GM12801 (cell line): ENCODE measurements around the gene HNRNPD.

Experiments used
- TF ChIP-seq, protein P1 (sequence below): IDR thresholded peaks from one replicate; pipeline ENCODE4 v1.5.1; 2011; ENCODE audit warnings: control low read depth; ENCODE audit not compliant: insufficient read length; ENCODE audit errors: extremely low read depth

HNRNPD gene

DNA sequence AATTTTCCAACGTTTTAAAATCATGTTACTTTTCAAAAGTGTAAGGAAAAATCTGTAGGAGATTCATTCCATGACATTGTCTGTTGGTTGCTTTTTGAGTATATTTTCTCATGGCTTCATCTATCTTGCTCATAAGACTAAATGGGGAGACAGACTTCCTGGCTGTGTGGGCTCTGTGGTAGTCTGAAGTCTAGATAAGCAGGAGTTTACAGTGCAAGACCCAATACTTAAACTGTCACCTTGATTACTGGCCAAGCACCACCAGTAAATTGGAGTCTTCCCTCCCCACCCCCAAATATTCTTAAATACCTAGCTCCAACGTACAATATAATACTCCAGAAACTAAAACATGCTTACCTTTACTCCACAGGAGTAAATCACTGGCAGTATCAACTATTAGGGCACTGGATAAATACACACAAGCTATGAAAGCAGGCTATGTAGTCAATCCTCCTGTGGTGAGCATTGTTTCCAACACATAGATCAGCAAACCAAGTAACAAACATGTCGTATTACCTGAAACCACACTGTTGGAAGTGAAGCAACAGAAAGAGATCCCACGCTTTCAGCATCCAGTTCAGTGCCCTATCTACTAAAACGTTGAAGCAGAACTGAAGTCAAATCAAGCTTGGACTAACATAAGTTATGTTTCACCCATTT lies 6.2 kb downstream of the HNRNPD start:
- TF ChIP-seq, protein P1, sequence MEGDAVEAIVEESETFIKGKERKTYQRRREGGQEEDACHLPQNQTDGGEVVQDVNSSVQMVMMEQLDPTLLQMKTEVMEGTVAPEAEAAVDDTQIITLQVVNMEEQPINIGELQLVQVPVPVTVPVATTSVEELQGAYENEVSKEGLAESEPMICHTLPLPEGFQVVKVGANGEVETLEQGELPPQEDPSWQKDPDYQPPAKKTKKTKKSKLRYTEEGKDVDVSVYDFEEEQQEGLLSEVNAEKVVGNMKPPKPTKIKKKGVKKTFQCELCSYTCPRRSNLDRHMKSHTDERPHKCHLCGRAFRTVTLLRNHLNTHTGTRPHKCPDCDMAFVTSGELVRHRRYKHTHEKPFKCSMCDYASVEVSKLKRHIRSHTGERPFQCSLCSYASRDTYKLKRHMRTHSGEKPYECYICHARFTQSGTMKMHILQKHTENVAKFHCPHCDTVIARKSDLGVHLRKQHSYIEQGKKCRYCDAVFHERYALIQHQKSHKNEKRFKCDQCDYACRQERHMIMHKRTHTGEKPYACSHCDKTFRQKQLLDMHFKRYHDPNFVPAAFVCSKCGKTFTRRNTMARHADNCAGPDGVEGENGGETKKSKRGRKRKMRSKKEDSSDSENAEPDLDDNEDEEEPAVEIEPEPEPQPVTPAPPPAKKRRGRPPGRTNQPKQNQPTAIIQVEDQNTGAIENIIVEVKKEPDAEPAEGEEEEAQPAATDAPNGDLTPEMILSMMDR: no peak

DNA sequence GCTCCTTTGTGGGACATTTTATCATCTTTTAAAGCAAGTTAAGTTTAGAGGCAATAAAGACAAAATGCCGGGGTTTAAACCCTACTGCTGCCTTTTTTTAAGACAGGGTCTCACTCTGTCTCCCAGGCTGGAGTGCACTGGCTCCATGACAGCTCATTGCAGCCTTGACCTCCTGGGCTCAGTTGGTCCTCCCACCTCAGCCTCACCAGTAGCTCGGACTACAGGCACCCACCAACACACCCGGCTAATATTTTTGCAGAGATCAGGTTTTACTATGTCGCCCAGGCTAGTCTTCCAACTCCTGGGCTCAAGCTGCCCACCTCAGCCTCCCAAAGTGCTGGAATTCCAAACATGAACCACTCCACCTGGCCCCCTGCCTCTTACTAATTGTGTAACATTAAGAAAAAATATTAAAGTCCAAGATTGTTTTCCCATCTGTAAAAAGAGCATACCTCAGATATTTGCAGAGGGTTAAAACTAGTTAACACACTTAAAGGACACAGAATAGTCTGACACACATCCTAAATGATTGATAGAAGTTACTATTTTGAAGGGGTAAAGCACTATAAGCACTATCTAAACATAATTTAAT lies 9.8 kb downstream of the HNRNPD start:
- TF ChIP-seq, protein P1: no peak

DNA sequence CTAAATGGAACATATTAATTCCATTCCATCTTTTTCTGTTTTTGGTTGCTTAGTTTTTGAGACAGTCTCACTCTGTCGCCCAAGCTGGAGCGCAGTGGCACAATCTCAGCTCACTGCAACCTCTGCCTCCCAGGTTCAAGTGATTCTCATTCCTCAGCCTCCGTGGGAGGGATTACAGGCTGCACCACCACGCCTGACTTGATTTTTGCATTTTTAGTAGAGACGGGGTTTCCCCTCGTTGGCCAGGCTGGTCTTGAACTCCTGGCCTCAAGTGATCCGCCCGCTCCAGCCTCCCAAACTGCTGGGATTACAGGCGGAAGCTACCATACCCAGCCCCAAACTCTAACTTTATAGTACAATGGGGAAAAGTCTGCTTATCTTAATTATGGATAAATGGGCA lies 11.2 kb downstream of the HNRNPD start:
- TF ChIP-seq, protein P1: no peak

DNA sequence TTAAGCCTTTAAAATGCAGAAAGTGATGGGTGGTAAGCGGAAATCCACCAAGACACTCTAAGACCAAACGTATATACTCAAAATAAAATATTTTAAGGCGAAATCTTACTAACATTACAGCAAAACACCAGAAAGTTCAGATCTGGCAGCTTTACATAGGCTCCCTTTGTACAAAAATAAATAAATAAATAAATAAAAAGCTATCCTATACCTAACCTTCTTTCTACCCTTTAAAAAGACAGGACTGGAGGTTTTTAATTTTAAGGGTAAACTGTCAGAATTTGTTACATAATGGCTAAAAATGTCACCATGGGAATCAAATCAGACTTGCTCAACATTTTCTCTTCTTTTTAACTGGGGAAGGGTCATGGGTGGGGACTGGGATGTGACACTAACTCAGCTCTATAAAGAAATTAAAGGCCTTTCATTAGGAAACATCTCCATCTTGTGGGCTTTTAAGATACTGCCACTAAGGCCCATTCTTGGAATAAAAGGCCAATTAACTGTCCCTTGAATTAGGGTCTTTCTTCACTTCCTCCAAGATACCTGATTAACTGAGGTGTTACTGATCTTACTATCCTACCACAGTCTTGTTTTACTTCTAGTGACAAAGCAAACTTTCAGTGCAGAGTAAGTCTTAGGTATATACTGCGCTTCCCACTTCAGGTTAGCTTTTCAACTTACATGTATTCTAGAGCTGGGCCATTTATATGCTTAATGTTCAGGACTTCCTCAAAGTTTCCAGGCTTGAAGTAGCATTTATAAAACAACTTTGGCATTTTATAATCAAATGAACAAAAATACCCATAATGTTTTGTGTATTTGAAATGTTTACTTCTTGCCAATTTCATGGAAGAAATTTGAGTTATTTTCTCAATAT lies 13.3 kb downstream of the HNRNPD start:
- TF ChIP-seq, protein P1: no peak

DNA sequence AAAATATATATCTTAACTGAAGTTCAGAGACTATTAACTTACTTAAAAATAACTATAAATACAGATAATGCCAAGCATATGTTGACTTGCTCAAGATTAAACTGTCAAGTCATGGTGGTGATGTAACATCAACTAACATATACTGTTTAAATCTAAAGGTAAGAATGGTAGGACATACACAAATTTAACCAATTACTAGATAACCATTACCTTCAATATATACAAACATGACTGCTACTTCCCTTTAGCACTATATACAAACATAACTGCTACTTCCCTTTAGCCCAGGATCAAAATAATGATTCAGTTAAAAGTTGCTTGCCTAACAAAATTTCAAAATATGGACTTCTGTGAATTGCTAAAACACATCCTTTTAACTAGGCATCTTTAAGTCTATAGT lies 14.9 kb downstream of the HNRNPD start:
- TF ChIP-seq, protein P1: no peak

DNA sequence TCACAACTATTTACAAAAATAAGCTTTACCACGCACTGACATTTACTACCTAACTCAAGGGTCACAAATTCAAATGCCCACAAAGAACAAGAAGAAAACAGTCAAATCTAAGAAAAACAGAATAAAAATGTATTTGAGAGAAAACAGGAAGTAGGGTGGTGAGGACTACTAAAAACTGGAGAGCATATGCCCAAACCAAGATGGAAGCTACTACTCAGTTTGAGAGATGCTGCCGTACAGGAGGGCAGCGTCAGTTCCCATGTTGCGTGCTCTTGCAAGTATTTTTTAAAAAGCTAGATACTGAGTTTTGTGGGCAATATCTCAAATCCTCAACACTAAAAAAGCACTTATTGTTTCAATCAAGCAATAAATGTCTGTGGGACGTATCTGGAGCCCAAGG lies 16.2 kb downstream of the HNRNPD start:
- TF ChIP-seq, protein P1: no peak

DNA sequence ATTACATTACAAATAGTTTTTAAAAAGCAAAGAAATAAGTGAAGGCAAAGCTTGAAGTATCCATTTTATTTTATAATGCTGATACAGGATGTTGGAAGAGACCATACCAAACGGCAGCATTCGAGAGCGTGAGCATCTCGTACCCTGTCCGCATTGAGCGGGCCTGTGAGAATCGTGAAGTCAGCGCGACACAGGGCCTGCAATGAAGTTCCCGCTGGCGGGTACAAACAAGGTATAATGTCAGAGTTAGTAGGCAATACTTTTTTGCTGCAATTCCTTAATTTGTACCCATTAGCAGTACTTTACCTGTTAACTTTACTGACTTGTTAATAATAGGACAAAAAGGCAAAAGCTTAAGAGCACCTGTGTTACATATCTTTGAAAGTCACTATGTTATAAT lies 19.0 kb downstream of the HNRNPD start:
- TF ChIP-seq, protein P1: no peak
